Upper lobe of left lung (tissue), 4 donors: ENCODE data around the gene MRPL34.

Experiments
- CTCF ChIP-seq, 6 experiments: fragments of 450-650 bp in 4 of 6; fragments of 200-600 bp in 2 of 6; sonication (generic) in 2 of 6; IDR thresholded peaks; one replicate each; pipeline ENCODE4 v1.5.1; 2016 to 2019; ENCODE audit warnings: antibody characterized with exemption in 6 of 6
- EP300 ChIP-seq, 4 donors: sonication (generic); formaldehyde crosslinking; IDR thresholded peaks; one replicate each; pipeline ENCODE4 v1.5.1; 2017; ENCODE audit warnings: antibody characterized with exemption in 4 of 4, control low read depth in 2 of 4
- POLR2A ChIP-seq, 4 donors: fragments of 450-650 bp; IDR thresholded peaks; one replicate each; pipeline ENCODE4 v1.5.1; 2016 to 2017; ENCODE audit warnings: antibody characterized with exemption in 4 of 4, mild to moderate bottlenecking in 2 of 4
- POLR2AphosphoS5 ChIP-seq, 2 donors: sonication (generic); formaldehyde crosslinking; IDR thresholded peaks; one replicate each; pipeline ENCODE4 v1.5.1; 2017; ENCODE audit warnings: antibody characterized with exemption in 2 of 2

GRCh38 chr19:17348700-17349099, 43.0 kb downstream of the MRPL34 start:
- TF ChIP-seq CTCF (IDR thresholded peaks at IDR 0.05) (no peak), POLR2A (IDR thresholded peaks at IDR 0.05) (no peak), POLR2AphosphoS5 (IDR thresholded peaks at IDR 0.05) (peak; percentile 58 to 82), EP300 (IDR thresholded peaks at IDR 0.05) (peak in 2 of 4 donors; percentile 40 to 51)
